Type B pancreatic cell (in vitro differentiated cells): ENCODE data around the gene GTF2H2. TPM values are rescaled to one million over a fixed set of nuclear protein-coding genes. Genes with fewer than 3 reads are reported as not detected.
"Not testable (repeated sequence)": the region's sequence is repeated elsewhere in the genome, so short reads cannot be mapped to it uniquely, and the experiment has no call there.

Source experiments
- DNase-seq: peaks from one replicate; pipeline ENCODE4 v3.0.0; 2021; ENCODE audit warnings: mixed read lengths; ENCODE audit not compliant: unreplicated experiment; ENCODE audit errors: extremely low spot score
- H3K27ac Mint-ChIP-seq: 2 replicates; pipeline ENCODE4 v1.8.0; 2021; ENCODE audit warnings: mild to moderate bottlenecking, mixed read lengths
- H3K27me3 Mint-ChIP-seq: 2 replicates; pipeline ENCODE4 v1.8.0; 2021; ENCODE audit warnings: mixed read lengths
- H3K36me3 Mint-ChIP-seq: 2 replicates; pipeline ENCODE4 v1.8.0; 2021; ENCODE audit warnings: mixed read lengths
- H3K4me1 Mint-ChIP-seq: one replicate; pipeline ENCODE4 v1.8.0; 2021; ENCODE audit warnings: mixed read lengths; ENCODE audit not compliant: unreplicated experiment
- H3K4me3 Mint-ChIP-seq: 2 replicates; pipeline ENCODE4 v1.8.0; 2021; ENCODE audit warnings: mild to moderate bottlenecking, mixed read lengths
- H3K9me3 Mint-ChIP-seq: 2 replicates; pipeline ENCODE4 v1.8.0; 2021; ENCODE audit warnings: mixed read lengths
- long read RNA-seq: library from polyadenylated mRNA; unstranded; transcript quantifications from one replicate; pipeline ENCODE4 v2.0.0, GENCODE V29; 2020
- total RNA-seq: library from RNA; stranded (reverse); gene quantifications from 2 replicates; pipeline ENCODE4 v1.2.1, GENCODE V29; 2021; ENCODE audit warnings: low replicate concordance

GTF2H2 gene
- 23.2 and 34.4 TPM in 2 replicates for total RNA-seq
- long read RNA-seq, full-length matches to known transcripts = 18 of 57 reads
- long read RNA-seq, partial matches to known transcripts = 5 of 57 reads
- long read RNA-seq, other reads (novel, unspliced or antisense) = 34 of 57 reads

DNA sequence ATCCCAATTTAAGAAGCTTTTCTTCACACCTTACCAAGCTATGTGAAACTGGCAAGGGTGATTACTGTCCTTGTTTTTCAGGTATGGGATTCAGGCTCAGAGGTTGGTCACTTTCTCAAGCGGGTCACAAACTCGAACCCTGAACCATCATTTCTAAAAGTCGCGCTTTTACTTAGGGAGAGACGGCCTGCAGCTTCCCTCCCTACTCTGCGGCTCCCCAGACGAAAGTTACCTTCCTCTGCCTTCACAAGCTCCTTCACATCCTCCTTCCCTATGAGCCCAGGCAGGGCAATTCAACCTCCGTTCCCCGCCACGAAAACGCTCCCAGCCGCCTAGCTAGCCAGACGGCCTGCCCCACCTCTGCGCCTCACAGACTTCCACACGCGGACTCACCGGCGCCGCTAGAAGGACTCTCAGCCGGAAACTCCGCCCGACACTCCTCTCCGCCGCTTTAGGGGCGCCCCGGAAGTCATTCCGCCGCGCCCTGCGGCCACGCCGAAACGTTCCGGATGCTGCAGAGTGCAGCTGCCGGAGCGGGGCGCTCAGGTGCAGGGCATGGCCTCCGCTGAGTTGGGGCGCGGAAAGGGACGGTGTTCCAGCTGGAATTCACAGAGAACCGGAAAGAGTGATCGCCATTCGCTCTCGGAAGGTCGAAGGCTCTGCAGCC lies at the start of gene GTF2H2:
TSS of gene GTF2H2 (minus strand) at position 415 of the 667 bp plus-strand sequence. CDS start 4,913 bp downstream, outside the sequence.
- not testable (repeated sequence) for H3K27ac Mint-ChIP-seq, H3K36me3 Mint-ChIP-seq, H3K9me3 Mint-ChIP-seq, H3K27me3 Mint-ChIP-seq, H3K4me3 Mint-ChIP-seq, H3K4me1 Mint-ChIP-seq, DNase-seq

DNA sequence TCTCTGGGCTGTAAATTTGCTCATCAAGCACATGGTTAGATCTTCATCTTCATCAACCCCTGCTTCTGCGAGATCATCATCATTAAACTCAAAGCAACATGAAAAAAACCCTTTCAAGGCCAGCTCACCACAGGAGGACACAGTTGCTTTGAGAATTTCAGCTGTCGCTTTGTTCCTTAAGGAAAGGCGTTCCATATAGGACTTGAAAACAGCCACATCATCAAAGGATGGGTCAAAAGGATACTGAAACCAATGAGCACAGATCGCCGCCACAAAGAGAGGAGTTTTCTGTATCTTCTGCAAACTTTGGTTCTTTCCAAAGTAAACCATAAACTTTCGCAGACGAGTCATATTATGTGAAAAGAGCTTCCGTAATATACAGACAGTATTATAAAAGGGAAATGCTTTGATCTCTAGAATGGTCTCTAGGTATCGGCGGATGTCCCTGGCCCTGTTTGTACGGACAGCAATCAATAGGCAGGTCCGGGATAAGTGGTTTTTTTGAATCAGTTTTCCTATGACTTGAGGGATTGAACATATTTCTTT lies 42.3 kb upstream of the GTF2H2 start:
- H3K4me1 Mint-ChIP-seq, DNase-seq, H3K27me3 Mint-ChIP-seq, H3K9me3 Mint-ChIP-seq, H3K4me3 Mint-ChIP-seq, H3K27ac Mint-ChIP-seq, H3K36me3 Mint-ChIP-seq: not testable (repeated sequence)

DNA sequence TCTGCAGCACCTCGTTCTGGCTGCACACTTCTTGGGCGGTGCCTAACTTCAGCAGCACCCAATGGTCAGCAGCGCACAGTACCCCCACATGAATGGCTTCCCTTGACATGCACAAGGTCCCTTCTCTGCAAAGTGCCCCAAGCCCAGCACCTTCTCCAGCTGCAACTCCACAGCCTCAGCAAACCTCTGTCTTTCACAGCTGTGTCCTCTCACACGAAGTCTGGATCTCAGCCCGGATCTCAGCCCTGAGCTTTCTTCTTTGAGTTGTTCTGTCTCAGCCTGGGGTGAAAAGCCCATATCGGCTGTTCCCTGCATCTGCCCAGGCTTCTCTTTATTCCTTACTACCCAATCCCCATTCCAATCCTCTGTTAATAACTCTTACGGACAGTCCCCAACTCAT lies 32.5 kb upstream of the GTF2H2 start:
- H3K4me3 Mint-ChIP-seq, H3K4me1 Mint-ChIP-seq, H3K27ac Mint-ChIP-seq, H3K9me3 Mint-ChIP-seq, H3K36me3 Mint-ChIP-seq, DNase-seq, H3K27me3 Mint-ChIP-seq: not testable (repeated sequence)

DNA sequence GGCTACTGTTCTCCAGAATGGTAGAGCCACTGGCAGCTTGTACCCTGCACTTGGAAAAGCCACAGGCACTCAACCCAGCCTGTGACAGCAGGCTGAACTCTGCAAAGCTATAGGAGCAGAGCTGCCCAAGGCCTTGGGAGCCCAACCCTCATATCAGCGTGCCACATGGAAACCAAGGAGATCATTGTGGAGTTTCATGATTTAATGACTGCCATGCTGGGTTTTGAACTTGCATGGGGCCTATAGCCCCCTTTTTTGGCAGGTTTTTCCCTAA lies 30.4 kb upstream of the GTF2H2 start:
- not testable (repeated sequence) for H3K4me3 Mint-ChIP-seq, H3K9me3 Mint-ChIP-seq, H3K27me3 Mint-ChIP-seq, DNase-seq, H3K36me3 Mint-ChIP-seq, H3K27ac Mint-ChIP-seq, H3K4me1 Mint-ChIP-seq

DNA sequence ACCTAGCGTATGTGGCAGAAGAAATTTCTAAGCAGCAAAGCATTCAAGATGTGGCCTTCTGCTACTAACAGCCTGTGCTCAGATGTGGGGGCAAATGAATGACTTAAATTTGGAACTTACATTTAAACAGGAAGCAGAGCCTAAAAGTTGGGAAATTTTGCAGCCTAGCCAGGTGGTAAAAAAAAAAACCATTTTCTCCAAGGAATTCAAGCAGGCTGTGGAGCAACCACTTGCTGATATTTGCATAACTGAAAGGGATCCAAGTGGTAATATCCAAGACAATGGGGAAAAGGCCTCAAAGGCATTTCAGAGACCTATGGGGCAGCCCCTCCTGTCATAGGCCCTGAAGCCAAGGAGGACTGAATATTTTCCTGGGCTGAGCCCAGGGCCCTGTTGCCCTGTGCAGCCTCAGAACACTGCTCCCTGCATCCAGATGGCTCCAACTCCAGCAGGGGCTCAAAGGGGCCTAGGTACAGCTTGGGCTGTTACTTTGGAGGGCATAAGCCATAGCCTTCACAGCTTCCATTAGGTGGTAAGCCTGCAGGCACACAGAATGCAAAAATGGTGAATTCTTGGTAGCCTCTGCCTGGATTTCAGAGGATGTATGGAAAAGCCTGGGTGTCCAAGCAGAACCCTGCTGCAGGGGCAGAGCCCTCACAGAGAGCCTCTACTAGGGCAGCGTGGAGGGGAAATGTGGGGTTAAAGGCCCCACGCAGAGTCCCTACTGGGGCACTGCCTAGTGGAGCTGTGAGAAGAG lies 29.9 kb upstream of the GTF2H2 start:
- H3K4me1 Mint-ChIP-seq, H3K9me3 Mint-ChIP-seq, H3K36me3 Mint-ChIP-seq, H3K4me3 Mint-ChIP-seq, H3K27ac Mint-ChIP-seq, H3K27me3 Mint-ChIP-seq, DNase-seq: not testable (repeated sequence)

- DNase-seq, H3K27ac Mint-ChIP-seq, H3K4me1 Mint-ChIP-seq, H3K4me3 Mint-ChIP-seq, H3K27me3 Mint-ChIP-seq, H3K36me3 Mint-ChIP-seq, H3K9me3 Mint-ChIP-seq: not testable (repeated sequence)
These were observed 22.3 kb upstream of the GTF2H2 start for GRCh38 chr5:71089773-71090172.

DNA sequence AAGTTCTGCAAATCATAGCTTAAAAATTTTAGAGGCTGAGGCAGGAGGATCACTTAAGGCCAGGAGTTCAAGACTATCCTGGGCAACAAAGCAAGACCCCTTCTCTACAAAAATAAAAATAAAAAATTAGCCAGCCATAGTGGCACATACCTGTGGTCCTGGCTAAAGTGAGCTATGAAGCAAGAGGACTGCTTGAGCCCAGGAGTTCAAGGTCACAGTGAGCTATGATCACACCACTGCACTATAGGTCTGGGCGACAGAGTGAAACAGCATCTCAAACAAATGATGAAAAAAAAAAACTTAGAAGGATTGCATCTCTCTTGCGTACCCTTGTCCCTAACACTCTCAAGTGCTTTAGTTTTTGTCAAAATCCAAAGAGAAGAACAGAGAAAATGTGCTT lies 21.3 kb upstream of the GTF2H2 start:
- H3K9me3 Mint-ChIP-seq, H3K4me3 Mint-ChIP-seq, H3K27ac Mint-ChIP-seq, DNase-seq, H3K27me3 Mint-ChIP-seq, H3K36me3 Mint-ChIP-seq, H3K4me1 Mint-ChIP-seq: not testable (repeated sequence)

DNA sequence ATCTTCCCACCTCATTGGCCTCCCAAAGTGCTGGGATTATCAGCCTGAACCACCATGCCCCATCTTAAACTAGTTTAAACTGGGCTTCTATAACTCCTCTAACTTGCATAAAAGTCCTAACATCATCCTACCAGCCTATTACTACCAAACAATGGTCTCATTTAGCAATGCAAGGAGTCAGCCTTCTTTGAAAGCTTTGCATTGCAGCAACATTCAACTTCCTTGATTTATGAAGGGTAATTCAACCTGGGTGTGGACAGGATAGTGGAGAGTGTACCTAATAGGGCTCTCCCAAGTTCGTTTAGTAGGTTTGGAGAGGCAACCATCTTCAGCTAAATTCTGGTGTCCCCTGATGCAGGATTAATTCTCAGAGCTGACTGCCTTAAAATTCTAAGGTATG lies 18.7 kb upstream of the GTF2H2 start:
- H3K4me1 Mint-ChIP-seq, H3K36me3 Mint-ChIP-seq, H3K27ac Mint-ChIP-seq, H3K9me3 Mint-ChIP-seq, H3K4me3 Mint-ChIP-seq, DNase-seq, H3K27me3 Mint-ChIP-seq: not testable (repeated sequence)

DNA sequence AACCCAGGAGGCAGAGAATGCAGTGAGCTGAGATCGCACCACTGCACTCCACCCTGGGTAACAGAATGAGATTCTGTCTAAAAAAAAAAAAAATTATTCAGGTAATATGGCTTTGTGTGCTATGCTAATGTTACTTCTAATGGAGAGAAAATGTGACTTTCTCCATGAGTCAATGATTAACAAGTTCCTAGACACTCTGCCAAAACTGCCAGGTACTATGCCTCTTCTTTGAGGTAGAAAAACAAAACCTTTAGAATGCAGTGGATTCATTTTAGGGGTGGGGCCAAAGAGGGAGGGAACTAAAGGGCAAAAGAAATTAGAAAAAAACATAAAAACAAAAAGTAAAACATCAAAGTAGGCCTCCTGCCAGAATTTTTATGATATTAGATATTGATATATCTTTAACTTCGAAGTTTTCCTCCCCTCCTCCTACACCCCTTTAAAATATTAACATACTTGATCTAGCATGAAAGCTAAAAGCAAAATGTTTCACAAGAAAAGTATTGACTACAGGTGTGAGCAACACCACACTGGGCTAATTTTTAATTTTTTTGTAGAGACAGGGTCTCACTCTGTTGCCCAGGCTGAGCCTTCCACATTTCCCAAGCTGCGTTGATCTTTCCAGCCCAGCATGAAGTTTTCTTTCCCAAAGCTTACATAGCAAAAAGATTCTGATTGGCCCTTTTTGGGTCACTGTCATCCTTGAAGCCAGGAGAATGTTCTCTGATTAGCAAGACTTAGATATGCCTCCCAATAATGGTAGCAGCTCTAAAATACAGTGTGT lies 17.0 kb upstream of the GTF2H2 start:
- H3K4me1 Mint-ChIP-seq, H3K4me3 Mint-ChIP-seq, H3K27ac Mint-ChIP-seq, DNase-seq, H3K9me3 Mint-ChIP-seq, H3K36me3 Mint-ChIP-seq, H3K27me3 Mint-ChIP-seq: not testable (repeated sequence)

GRCh38 chr5:71082898-71083297 lies 15.4 kb upstream of the GTF2H2 start:
- not testable (repeated sequence) for H3K4me3 Mint-ChIP-seq, DNase-seq, H3K36me3 Mint-ChIP-seq, H3K27me3 Mint-ChIP-seq, H3K27ac Mint-ChIP-seq, H3K4me1 Mint-ChIP-seq, H3K9me3 Mint-ChIP-seq

GRCh38 chr5:71082340-71082739 lies 14.9 kb upstream of the GTF2H2 start:
- not testable (repeated sequence) for DNase-seq, H3K27me3 Mint-ChIP-seq, H3K4me1 Mint-ChIP-seq, H3K9me3 Mint-ChIP-seq, H3K4me3 Mint-ChIP-seq, H3K36me3 Mint-ChIP-seq, H3K27ac Mint-ChIP-seq

- not testable (repeated sequence) for H3K36me3 Mint-ChIP-seq, H3K27me3 Mint-ChIP-seq, H3K4me1 Mint-ChIP-seq, H3K9me3 Mint-ChIP-seq, H3K27ac Mint-ChIP-seq, DNase-seq, H3K4me3 Mint-ChIP-seq
These were observed 6.2 kb downstream of the GTF2H2 start for GRCh38 chr5:71061322-71061721.

GRCh38 chr5:71059426-71059825 lies 8.1 kb downstream of the GTF2H2 start:
- not testable (repeated sequence) for H3K27ac Mint-ChIP-seq, H3K27me3 Mint-ChIP-seq, H3K4me3 Mint-ChIP-seq, H3K9me3 Mint-ChIP-seq, H3K36me3 Mint-ChIP-seq, H3K4me1 Mint-ChIP-seq, DNase-seq

- H3K9me3 Mint-ChIP-seq, H3K4me3 Mint-ChIP-seq, H3K27me3 Mint-ChIP-seq, DNase-seq, H3K4me1 Mint-ChIP-seq, H3K36me3 Mint-ChIP-seq, H3K27ac Mint-ChIP-seq: not testable (repeated sequence)
These were observed 22.7 kb downstream of the GTF2H2 start for GRCh38 chr5:71044808-71045207.
